Activated naive CD8-positive, alpha-beta T cell treated with anti-CD3 and anti-CD28 coated beads, Interleukin-2, amount 50 U/mL, for 24 hours (primary cell): ENCODE data around the gene FGL2.
"Not testable (repeated sequence)": the region's sequence is repeated elsewhere in the genome, so short reads cannot be mapped to it uniquely, and the experiment has no call there.

Experiments used
- ATAC-seq: fragments of 150-1000 bp; cut with Tn5 transposase; one replicate; pipeline ENCODE4 v1.10.0; 2021
- DNase-seq: peaks from one replicate; pipeline ENCODE4 v3.0.0; 2021
- H3K27ac Mint-ChIP-seq: one replicate; pipeline ENCODE4 v1.8.0; 2021; ENCODE audit warnings: mild to moderate bottlenecking, mixed read lengths
- H3K27me3 Mint-ChIP-seq: one replicate; pipeline ENCODE4 v1.8.0; 2021; ENCODE audit warnings: mixed read lengths
- H3K36me3 Mint-ChIP-seq: one replicate; pipeline ENCODE4 v1.8.0; 2021; ENCODE audit warnings: low read depth, mixed read lengths
- H3K4me1 Mint-ChIP-seq: one replicate; pipeline ENCODE4 v1.8.0; 2021; ENCODE audit warnings: mixed read lengths
- H3K4me3 Mint-ChIP-seq: one replicate; pipeline ENCODE4 v1.8.0; 2021; ENCODE audit warnings: mild to moderate bottlenecking, moderate library complexity, mixed read lengths
- H3K9me3 Mint-ChIP-seq: one replicate; pipeline ENCODE4 v1.8.0; 2021; ENCODE audit warnings: mixed read lengths

The FGL2 gene

DNA sequence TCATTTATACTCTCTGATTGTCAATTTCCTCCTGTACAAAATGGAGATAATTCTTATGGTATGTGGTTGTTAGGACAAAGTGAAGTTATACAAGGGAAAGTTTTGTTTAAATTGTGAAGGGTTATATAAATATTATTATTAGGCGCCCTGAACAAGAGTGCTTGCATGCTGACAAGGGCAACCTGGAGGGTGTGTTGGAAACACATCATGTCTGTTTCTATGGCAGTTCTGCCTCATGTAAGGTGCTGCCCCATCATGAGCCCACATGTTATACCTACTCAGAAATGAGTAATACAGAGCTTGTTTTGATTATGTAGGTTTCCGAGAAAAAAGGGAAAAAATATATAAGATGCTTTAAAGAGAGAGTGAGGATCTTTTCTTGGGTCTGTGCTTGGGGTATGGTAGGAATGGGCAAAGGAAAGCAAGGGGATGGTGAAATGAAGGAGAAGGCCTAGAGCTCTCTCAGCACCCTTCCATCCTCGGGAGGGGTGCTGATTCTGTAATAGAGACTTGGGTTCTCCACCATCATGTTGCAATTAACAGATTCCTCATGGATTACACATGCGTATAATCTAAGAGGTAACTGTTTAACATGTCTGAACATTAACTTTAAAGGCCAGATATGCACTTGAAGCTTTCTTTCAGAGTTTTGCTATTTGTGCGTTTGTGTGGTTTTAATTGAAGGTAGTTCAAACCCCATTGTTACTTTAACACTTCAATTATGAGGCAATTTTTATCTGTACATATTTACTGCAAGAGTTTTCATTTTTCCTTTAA lies 43.8 kb downstream of the FGL2 start:
- Mint-ChIP-seq H3K27ac (peak overlapping the region; percentile 30), H3K4me1 (peaks cover 23% of the 10 kb centered on the region)
- not testable (repeated sequence) for H3K27me3 Mint-ChIP-seq, H3K4me3 Mint-ChIP-seq, H3K36me3 Mint-ChIP-seq, DNase-seq, H3K9me3 Mint-ChIP-seq
- peak; percentile 86 for ATAC-seq

DNA sequence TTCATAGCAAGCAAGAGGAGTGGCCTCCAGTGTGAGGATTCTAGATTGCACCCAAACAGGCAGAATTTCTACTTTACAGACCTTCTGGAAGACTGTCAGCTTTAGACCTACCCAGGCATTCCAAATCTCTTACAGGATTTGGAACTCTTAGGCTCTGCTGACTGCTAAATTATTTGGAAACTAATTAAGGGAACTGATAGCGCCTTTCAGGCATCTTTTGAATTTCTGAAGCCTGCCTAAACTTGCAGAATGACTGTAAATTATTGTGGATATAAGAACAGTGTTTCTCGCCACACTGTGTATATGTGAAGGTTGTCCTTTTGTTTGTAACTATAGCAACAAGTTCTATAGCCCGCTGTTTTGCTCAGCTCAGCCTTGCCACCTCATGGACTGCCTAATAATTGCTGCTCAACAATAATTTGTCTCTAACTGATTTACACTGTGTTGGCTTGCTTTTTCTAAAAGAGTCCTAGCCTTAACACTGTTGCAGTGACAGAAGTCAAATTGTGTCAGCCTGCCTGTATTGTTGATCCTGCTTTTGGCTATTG lies 44.6 kb downstream of the FGL2 start:
- Mint-ChIP-seq H3K27ac (peak overlapping the region; percentile 30), H3K4me1 (peaks cover 23% of the 10 kb centered on the region)
- ATAC-seq, H3K4me3 Mint-ChIP-seq, H3K9me3 Mint-ChIP-seq, H3K27me3 Mint-ChIP-seq, DNase-seq, H3K36me3 Mint-ChIP-seq: not testable (repeated sequence)

DNA sequence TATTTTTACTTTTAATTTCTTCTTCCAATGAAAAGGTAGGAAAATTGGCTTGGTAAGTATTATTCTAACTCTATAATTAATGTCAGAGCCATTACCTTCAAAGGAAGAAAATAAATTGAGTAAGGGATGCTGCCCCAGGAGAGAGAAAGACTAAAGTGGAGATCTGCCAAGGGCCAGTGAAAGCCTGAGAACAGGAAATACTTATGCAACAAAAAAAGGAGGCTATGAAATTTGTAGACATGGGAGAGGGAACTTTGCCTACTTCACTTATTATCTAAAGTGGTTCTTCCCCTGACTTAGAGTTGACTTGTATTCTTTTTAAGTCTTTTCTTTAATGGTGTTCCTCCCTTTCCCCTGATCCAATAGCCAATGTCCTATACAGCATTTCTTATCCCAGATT lies 47.4 kb downstream of the FGL2 start:
- H3K36me3 Mint-ChIP-seq, H3K27ac Mint-ChIP-seq, DNase-seq, H3K9me3 Mint-ChIP-seq, H3K27me3 Mint-ChIP-seq, ATAC-seq, H3K4me3 Mint-ChIP-seq: not testable (repeated sequence)
- peaks cover 13% of the 10 kb centered on the region for H3K4me1 Mint-ChIP-seq
